KMS-11 (cell line): ENCODE measurements around the gene FOXJ3.
A peak's percentile ranks its signal among the peaks of the same experiment; 100 is the strongest.

ENCODE experiments used
- H2AFZ ChIP-seq: fragments of 200-600 bp; sonication (generic); 2 replicates; pipeline ENCODE4 v1.6.1; 2016; ENCODE audit warnings: antibody characterized with exemption, mixed run types, low read depth
- H3K27ac ChIP-seq: fragments of 200-600 bp; sonication (generic); 2 replicates; pipeline ENCODE4 v1.6.1; 2016; ENCODE audit warnings: mild to moderate bottlenecking, mixed run types
- H3K27me3 ChIP-seq: fragments of 200-600 bp; sonication (generic); 2 replicates; pipeline ENCODE4 v1.6.1; 2017; ENCODE audit warnings: mild to moderate bottlenecking, low read depth, mixed run types, moderate library complexity; ENCODE audit not compliant: insufficient read depth
- H3K36me3 ChIP-seq: fragments of 200-600 bp; sonication (generic); 2 replicates; pipeline ENCODE4 v1.6.1; 2017; ENCODE audit warnings: mild to moderate bottlenecking, mixed run types; ENCODE audit not compliant: insufficient read depth
- H3K4me1 ChIP-seq: fragments of 200-600 bp; sonication (generic); 2 replicates; pipeline ENCODE4 v1.6.1; 2016; ENCODE audit warnings: mild to moderate bottlenecking, low read depth, mixed run types; ENCODE audit not compliant: poor library complexity, severe bottlenecking
- H3K4me2 ChIP-seq: fragments of 200-600 bp; sonication (generic); 2 replicates; pipeline ENCODE4 v1.7.0; 2016; ENCODE audit warnings: mild to moderate bottlenecking, mixed run types
- H3K4me3 ChIP-seq: fragments of 200-600 bp; sonication (generic); IDR thresholded peaks from 2 replicates; pipeline ENCODE4 v1.6.1; 2017; ENCODE audit warnings: low read depth, low read length, mixed read lengths; ENCODE audit not compliant: insufficient read depth
- H3K79me2 ChIP-seq: fragments of 200-600 bp; sonication (generic); 2 replicates; pipeline ENCODE4 v1.6.1; 2016; ENCODE audit warnings: low read depth, mixed run types; ENCODE audit not compliant: insufficient read depth
- H3K9ac ChIP-seq: fragments of 200-600 bp; sonication (generic); 2 replicates; pipeline ENCODE4 v1.6.1; 2016; ENCODE audit warnings: mild to moderate bottlenecking, mixed run types
- H4K20me1 ChIP-seq: fragments of 200-600 bp; sonication (generic); 2 replicates; pipeline ENCODE4 v1.6.1; 2016; ENCODE audit warnings: mild to moderate bottlenecking, mixed run types; ENCODE audit not compliant: insufficient read depth
- CTCF ChIP-seq: fragments of 200-600 bp; sonication (generic); conservative IDR thresholded peaks from 2 replicates; pipeline ENCODE4 v1.6.1; 2017; ENCODE audit warnings: low read depth, mild to moderate bottlenecking, antibody characterized with exemption, low read length, moderate library complexity, mixed read lengths

Gene FOXJ3

GRCh38 chr1:42336978-42337377 lies 1.9 kb upstream of the FOXJ3 start:
- no peak for TF ChIP-seq CTCF
- H3K79me2 ChIP-seq: peaks cover 29% of the 10 kb centered on the region

GRCh38 chr1:42335809-42336518 lies 929 bp upstream of the FOXJ3 start:
- peak overlapping the region; percentile 68; the same call in 1 of the 2 replicates for H3K9ac ChIP-seq
- 0 out of 2 replicates have a peak, but pooled peaks cover 5% of the 10 kb centered on the region for H4K20me1 ChIP-seq
- H3K4me1 ChIP-seq: peaks cover 17% of the 10 kb centered on the region
- peak overlapping the region; percentile 82 for H2AFZ ChIP-seq
- H3K79me2 ChIP-seq: peaks cover 39% of the 10 kb centered on the region
- TF ChIP-seq CTCF: no peak
- H3K4me3 ChIP-seq: peak overlapping the region; percentile 28
- H3K4me2 ChIP-seq: peak overlapping the region; percentile 50
- H3K27me3 ChIP-seq: no peaks in the 10 kb centered on the region
- no peaks in the 10 kb centered on the region for H3K36me3 ChIP-seq
- H3K27ac ChIP-seq: peak overlapping the region; percentile 28; the same call in 1 of the 2 replicates

More at GRCh38 chr1:42336978-42337377, 1.9 kb upstream of the FOXJ3 start:
- no peak overlapping the region for H2AFZ ChIP-seq
- H3K27ac ChIP-seq: no peak overlapping the region
- H3K36me3 ChIP-seq: no peaks in the 10 kb centered on the region
- no peak overlapping the region for H3K4me2 ChIP-seq
- no peak overlapping the region for H3K4me3 ChIP-seq
- no peaks in the 10 kb centered on the region for H3K27me3 ChIP-seq
- peaks cover 17% of the 10 kb centered on the region for H3K4me1 ChIP-seq
- H4K20me1 ChIP-seq: 0 out of 2 replicates have a peak, but pooled peaks cover 5% of the 10 kb centered on the region
- no peak overlapping the region for H3K9ac ChIP-seq

GRCh38 chr1:42334240-42335049 lies 590 bp downstream of the FOXJ3 start:
- no peak for TF ChIP-seq CTCF
- Histone ChIP-seq H3K4me1 (peaks cover 17% of the 10 kb centered on the region), H3K79me2 (peaks cover 55% of the 10 kb centered on the region), H3K36me3 (no peaks in the 10 kb centered on the region), H3K4me2 (peak overlapping the region; percentile 76), H3K27ac (peak overlapping the region; percentile 41; the same call in 1 of the 2 replicates), H3K9ac (peak overlapping the region; percentile 68), H3K4me3 (peak overlapping the region; percentile 43), H3K27me3 (no peaks in the 10 kb centered on the region), H2AFZ (peak overlapping the region; percentile 67), H4K20me1 (peaks cover 5% of the 10 kb centered on the region)

- no peak for TF ChIP-seq CTCF
- 0 out of 2 replicates have a peak overlapping the region, but pooled peaks have one; percentile 67 for H2AFZ ChIP-seq
- peak overlapping the region; percentile 76 for H3K4me2 ChIP-seq
- H3K79me2 ChIP-seq: peaks cover 62% of the 10 kb centered on the region
- peak overlapping the region; percentile 41; the same call in 1 of the 2 replicates for H3K27ac ChIP-seq
- peak overlapping the region; percentile 69 for H3K4me3 ChIP-seq
- H3K36me3 ChIP-seq: no peaks in the 10 kb centered on the region
- no peaks in the 10 kb centered on the region for H3K27me3 ChIP-seq
- peak overlapping the region; percentile 68; the same call in 1 of the 2 replicates for H3K9ac ChIP-seq
- H4K20me1 ChIP-seq: peaks cover 5% of the 10 kb centered on the region
- H3K4me1 ChIP-seq: peaks cover 17% of the 10 kb centered on the region
These were observed 1.3 kb downstream of the FOXJ3 start for GRCh38 chr1:42333662-42334239.
